ENCODE data around the gene PRDM2.

PRDM2 gene

DNA sequence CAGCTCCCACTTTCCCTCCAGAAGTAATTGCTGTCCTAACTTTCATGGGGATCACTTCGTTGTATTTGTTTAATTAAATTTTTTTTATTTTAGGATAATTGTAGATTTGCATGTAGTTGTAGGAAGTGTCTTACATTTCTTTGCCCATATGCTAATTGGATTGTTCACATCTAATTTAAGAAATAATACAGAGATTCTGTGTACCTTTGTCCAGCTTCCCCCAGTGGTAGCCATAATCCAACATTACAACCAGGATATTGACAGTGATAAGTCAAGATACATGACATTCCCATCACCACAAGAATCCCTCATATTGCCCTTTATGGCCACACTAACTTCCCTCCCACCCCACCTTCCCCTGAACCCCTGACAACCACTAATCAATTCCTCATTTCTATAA is 136.6 kb downstream of the PRDM2 start:
- H3K4me3 ChIP-seq (ENCODE audit: low read depth, low read length) = no peak overlapping the region
- no peak for DNase-seq (ENCODE audit: low read depth)
- TF ChIP-seq CTCF (IDR thresholded peaks at IDR 0.05; ENCODE audit: low read depth, low read length) (no peak), MYC (IDR thresholded peaks at IDR 0.05; ENCODE audit: low read depth, low read length) (no peak), POLR2A (IDR thresholded peaks at IDR 0.05; ENCODE audit: extremely low read depth, insufficient read length) (no peak), MAX (IDR thresholded peaks at IDR 0.05; ENCODE audit: low read depth, low read length) (no peak)

DNA sequence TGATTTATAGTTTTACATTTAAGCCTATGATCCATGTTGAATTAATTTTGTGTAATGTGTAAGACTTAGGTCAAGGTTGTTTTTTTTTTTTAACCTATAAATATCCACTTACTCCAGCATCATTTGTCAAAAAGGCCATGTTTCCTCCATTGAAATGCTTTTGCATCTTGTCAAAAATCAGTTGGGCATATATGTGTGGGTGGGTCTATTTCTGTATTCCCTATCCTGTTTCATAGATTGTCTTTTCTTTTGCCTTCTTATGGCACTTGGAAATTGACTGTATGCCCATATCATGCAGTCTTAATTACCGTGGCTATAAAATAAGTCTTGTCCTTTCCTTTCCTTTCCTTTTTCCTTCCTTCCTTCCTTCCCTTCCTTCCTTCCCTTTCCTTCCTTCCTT is 138.2 kb downstream of the PRDM2 start:
- no peak for DNase-seq (ENCODE audit: low read depth)
- TF ChIP-seq MYC (IDR thresholded peaks at IDR 0.05; ENCODE audit: low read depth, low read length) (no peak), POLR2A (IDR thresholded peaks at IDR 0.05; ENCODE audit: extremely low read depth, insufficient read length) (no peak), CTCF (IDR thresholded peaks at IDR 0.05; ENCODE audit: low read depth, low read length) (no peak), MAX (IDR thresholded peaks at IDR 0.05; ENCODE audit: low read depth, low read length) (no peak)
- H3K4me3 ChIP-seq (ENCODE audit: low read depth, low read length) = no peak overlapping the region

GRCh38 chr1:13842497-13842896 is 142.5 kb downstream of the PRDM2 start:
- no peak for DNase-seq (ENCODE audit: low read depth)
- TF ChIP-seq POLR2A (IDR thresholded peaks at IDR 0.05; ENCODE audit: extremely low read depth, insufficient read length) (no peak), MAX (IDR thresholded peaks at IDR 0.05; ENCODE audit: low read depth, low read length) (no peak), MYC (IDR thresholded peaks at IDR 0.05; ENCODE audit: low read depth, low read length) (no peak), CTCF (IDR thresholded peaks at IDR 0.05; ENCODE audit: low read depth, low read length) (no peak)
- H3K4me3 ChIP-seq (ENCODE audit: low read depth, low read length) = no peak overlapping the region

GRCh38 chr1:13851726-13852125 is 151.7 kb downstream of the PRDM2 start:
- no peak for DNase-seq (ENCODE audit: low read depth)
- H3K4me3 ChIP-seq (ENCODE audit: low read depth, low read length) = no peak overlapping the region
- TF ChIP-seq CTCF (IDR thresholded peaks at IDR 0.05; ENCODE audit: low read depth, low read length) = no peak

DNA sequence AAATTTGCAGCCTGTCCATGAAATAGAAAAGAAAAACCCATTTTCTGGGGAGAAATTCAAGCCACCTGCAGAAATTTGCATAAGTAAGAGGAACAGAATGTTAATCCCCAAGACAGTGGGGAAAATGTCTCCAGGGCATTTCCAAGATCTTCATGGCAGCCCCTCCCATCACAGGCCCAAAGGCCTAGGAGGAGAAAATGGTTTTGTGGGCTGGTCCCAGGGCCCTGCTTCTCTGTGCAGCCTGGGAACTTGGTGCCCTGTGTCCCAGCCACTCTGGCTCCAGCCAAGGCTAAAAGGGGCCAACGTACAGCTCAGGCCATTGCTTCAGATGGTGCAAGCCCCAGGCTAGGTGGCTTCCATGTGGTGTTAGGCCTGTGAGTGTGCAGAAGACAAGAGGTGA is 155.6 kb downstream of the PRDM2 start:
- no peak overlapping the region for H3K4me3 ChIP-seq (ENCODE audit: low read depth, low read length)

More for the DNA sequence above, 155.6 kb downstream of the PRDM2 start:
- no peak for DNase-seq (ENCODE audit: low read depth)
- TF ChIP-seq POLR2A (IDR thresholded peaks at IDR 0.05; ENCODE audit: extremely low read depth, insufficient read length) (no peak), MYC (IDR thresholded peaks at IDR 0.05; ENCODE audit: low read depth, low read length) (no peak), CTCF (IDR thresholded peaks at IDR 0.05; ENCODE audit: low read depth, low read length) (no peak), MAX (IDR thresholded peaks at IDR 0.05; ENCODE audit: low read depth, low read length) (no peak)

Measured in NB4 (cell line).